Measurements from ENCODE around the gene KRTAP10-12.

Gene KRTAP10-12

GRCh38 chr21:44734841-44735240 lies 37.9 kb downstream of the KRTAP10-12 start:
- DNase-seq: no peak

GRCh38 chr21:44735821-44736220 lies 38.8 kb downstream of the KRTAP10-12 start:
- no peak for DNase-seq

- DNase-seq: no peak
Measured at GRCh38 chr21:44736291-44737004, 39.5 kb downstream of the KRTAP10-12 start.

- no peak for DNase-seq
Measured at GRCh38 chr21:44737706-44738354, 40.9 kb downstream of the KRTAP10-12 start.

- DNase-seq: no peak
Measured at GRCh38 chr21:44738621-44739020, 41.6 kb downstream of the KRTAP10-12 start.

- DNase-seq: no peak
Measured at GRCh38 chr21:44739316-44739715, 42.3 kb downstream of the KRTAP10-12 start.

GRCh38 chr21:44740742-44741141 lies 43.8 kb downstream of the KRTAP10-12 start:
- DNase-seq: no peak

- DNase-seq: no peak
Measured at GRCh38 chr21:44741921-44742320, 44.9 kb downstream of the KRTAP10-12 start.

- DNase-seq: peak; percentile 55
Measured at GRCh38 chr21:44742418-44743153, 45.6 kb downstream of the KRTAP10-12 start.
